Fibroblast of skin of right biceps (primary cell): ENCODE measurements around the gene CLK3.
"Not testable (repeated sequence)": the region's sequence is repeated elsewhere in the genome, so short reads cannot be mapped to it uniquely, and the experiment has no call there.

ENCODE experiments used
- DNase-seq: peaks from one replicate; pipeline ENCODE4 v3.0.0-alpha.2; 2013

The CLK3 gene

DNA sequence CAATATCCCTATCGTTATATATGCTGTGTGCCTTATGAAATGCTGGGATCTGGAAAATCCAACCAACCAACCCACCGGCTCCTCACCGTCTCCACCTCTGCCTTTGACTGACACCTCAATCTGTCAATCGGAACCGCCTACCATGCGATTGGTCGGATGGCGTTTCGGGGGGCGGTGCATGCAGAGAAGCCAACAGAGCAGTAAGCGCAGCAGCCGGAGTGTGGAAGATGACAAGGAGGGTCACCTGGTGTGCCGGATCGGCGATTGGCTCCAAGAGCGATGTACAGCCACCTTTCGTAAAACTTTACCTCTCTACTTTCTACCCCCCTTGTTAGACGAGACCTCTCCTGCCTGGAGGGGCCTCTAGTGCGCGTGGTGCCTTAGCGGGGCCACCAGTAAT is 6.3 kb downstream of the CLK3 start:
- no peak for DNase-seq

- no peak for DNase-seq
Measured at GRCh38 chr15:74622758-74623157, 7.1 kb downstream of the CLK3 start.

- DNase-seq, result no peak
Measured at GRCh38 chr15:74624020-74624602, 8.5 kb downstream of the CLK3 start.

DNA sequence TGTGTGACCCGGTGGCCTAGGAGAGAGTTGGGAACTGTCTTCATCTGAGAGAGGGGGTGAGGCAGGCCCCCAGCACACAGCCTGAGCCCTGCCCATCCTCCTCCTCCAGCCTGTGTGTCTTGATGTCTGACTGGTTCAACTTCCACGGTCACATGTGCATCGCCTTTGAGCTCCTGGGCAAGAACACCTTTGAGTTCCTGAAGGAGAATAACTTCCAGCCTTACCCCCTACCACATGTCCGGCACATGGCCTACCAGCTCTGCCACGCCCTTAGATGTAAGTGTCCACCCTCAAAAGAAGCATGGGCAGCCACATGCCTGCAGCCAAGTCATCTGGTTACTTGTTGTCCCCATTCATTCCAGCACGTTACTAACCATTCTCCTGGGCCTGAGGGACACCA is 10.1 kb downstream of the CLK3 start:
- DNase-seq, result no peak

DNA sequence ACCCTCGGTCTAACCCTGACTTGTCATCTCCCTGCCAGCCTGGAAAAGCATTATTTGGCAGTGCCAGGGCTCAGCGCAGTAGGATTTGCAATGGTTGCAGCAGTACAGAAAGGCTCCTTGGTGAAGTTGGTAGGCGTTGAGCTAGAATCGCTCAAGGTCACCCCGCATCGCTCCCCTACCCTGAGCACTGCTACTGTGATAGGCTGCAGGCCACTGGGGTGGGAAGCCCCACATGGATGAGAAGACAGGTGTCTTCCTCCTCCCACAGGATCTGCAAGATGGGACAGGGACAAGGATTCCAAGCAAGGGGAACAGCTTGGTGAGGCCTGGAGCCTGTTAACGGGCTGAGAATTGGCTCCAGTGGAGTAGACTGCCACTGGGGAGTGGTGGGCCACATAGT is 10.7 kb downstream of the CLK3 start:
- no peak for DNase-seq

GRCh38 chr15:74626752-74627692 is 11.4 kb downstream of the CLK3 start:
- DNase-seq, result no peak

DNA sequence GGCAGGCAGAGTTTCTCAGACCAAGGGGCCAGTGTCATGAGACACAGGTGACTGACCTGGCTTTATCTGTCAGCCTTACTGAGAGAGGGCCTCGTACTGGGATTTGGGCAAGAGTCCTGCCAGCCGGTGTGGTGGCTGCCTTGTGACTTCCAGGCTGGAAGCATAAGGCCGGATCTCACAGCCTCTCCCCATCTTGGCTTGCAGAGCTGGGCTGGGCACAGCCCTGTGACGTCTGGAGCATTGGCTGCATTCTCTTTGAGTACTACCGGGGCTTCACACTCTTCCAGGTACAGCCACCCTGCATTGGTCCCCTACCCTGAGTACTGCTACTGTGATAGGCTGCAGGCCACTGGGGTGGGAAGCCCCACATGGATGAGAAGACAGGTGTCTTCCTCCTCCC is 12.1 kb downstream of the CLK3 start:
- DNase-seq, result no peak

- DNase-seq, result no peak
Measured at GRCh38 chr15:74628199-74628598, 12.6 kb downstream of the CLK3 start.

DNA sequence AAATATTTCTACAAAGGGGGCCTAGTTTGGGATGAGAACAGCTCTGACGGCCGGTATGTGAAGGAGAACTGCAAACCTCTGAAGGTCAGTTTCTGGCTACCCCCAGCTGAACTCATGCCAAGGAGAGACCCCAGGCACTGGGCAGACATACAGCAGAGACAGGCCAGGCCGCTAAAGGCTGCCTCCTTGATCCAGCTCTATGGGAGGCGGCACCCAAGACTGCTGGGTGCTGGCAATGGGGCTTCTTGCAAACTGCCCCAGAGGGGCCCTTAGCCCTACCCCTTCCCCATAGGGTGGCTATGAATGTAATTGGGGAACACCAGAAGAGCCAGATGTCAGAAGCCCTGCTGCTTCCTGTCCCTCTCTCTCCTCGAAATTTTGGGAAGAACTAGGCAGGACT is 13.3 kb downstream of the CLK3 start:
- no peak for DNase-seq

DNA sequence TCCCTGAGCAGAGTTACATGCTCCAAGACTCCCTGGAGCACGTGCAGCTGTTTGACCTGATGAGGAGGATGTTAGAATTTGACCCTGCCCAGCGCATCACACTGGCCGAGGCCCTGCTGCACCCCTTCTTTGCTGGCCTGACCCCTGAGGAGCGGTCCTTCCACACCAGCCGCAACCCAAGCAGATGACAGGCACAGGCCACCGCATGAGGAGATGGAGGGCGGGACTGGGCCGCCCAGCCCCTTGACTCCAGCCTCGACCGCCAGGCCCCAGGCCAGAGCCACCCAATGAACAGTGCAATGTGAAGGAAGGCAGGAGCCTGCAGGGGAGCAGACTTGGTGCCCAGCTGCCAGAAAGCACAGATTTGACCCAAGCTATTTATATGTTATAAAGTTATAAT is 14.1 kb downstream of the CLK3 start:
- not testable (repeated sequence) for DNase-seq

DNA sequence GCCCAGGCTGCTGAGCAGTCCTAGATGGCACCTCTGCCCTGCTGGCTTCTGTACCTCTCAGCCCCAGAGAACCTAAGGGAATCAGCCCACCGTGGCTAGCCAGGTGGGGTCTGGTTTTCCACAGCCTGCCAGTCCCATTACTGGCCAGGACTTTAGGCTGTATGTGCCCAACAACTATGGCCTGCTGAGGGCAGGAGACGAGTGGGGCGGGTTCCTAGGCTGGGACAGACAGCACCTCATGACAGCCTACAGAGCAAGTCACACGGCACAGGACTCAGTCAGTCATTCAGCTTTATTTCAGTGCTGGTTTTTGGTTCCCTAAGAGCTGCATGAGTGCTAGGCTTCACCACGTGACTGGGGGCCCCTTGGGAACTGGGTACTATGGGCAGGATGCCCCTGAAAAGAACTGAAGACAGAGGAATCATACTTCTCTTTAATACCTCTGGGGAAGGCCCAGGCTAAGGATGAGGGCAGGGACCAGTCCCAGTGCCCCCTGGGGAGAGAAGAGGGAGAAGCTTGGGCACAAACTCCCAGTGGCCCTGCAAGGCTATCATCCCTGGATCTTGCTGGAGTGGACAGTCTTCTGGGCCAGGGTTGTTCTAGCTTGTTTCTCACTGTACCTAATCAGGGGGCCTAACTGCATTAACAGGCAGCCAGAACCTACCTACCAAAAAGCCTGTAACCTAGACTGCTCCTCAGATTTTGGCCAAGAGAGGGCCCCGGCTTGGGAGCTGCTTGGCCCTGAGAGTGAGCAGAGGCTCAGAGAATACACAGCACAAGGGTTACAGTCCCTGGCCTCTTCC is 14.8 kb downstream of the CLK3 start:
- no peak for DNase-seq

- DNase-seq, result no peak
Measured at GRCh38 chr15:74631087-74631385, 15.4 kb downstream of the CLK3 start.

DNA sequence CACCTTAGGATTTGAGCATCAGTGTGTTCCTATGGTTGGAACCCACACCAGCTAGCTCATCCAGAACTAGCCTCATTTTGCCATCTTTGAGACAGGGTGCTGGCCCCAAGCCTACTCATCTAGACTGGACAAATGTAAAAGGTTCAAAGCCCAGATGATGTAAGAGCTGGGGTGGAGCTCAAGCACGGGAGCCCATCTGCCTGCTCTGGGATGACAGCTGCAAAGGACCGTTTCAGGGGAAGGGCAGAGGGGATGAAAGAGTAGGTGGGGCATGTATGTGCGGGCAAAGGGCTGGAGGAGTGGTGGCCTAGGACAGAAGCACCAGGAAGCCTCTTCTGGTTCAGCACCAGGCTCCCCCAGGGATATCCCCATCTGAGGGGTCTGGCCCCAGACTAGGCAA is 15.8 kb downstream of the CLK3 start:
- DNase-seq, result no peak

DNA sequence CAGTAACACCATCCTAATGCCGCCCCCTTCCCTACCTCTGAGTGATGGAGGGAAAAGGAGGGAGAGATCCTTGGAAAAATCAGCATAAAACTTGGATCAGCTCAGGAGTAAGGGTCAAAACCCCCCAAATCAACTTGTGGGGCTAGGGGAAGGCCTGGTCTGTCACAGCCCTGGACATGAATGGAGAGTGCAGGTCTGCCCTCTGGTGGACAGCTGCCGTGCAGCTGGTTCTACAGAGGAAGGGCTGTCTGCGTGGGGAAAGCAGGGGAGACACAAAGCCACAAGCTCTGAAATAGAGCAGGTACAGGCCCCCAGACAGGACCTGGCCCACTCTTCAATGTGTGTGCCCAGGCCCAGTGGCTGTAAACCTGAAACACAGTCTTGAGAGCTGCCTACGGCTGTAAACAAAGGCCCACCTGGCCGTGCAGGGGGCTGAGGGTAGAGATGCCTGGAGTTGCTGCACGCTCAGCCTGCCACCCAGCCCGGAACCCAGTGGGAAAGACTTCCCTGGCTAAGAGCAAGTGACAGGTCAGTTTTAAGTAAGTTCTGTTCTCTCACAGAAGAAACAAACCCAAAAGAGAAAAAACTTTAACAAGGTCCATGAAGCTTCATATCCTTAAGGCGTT is 16.4 kb downstream of the CLK3 start:
- peak; percentile 36 for DNase-seq

GRCh38 chr15:74632601-74633000 is 17.0 kb downstream of the CLK3 start:
- no peak for DNase-seq

GRCh38 chr15:74633781-74634180 is 18.1 kb downstream of the CLK3 start:
- no peak for DNase-seq

DNA sequence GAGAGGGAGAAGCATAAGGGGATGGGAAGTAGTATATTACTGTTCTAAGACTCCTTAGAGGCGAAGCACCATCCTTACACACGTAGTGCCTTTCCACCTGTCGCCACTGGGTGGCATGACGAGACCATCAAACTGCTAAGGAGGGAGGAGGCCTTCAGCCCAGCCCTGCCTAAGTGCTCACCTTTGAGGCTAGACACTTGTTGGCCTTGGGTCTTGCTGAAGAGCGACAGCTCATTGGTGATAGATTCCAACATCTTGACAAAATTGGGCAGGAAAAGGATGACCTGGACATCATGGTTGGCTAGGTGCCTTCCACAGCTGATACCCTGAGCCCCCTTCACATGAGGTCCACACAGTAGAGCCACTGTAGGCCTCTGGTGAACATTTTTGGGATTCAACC is 19.6 kb downstream of the CLK3 start:
- DNase-seq, result peak; percentile 54

GRCh38 chr15:74636984-74637383 is 21.3 kb downstream of the CLK3 start:
- no peak for DNase-seq

DNA sequence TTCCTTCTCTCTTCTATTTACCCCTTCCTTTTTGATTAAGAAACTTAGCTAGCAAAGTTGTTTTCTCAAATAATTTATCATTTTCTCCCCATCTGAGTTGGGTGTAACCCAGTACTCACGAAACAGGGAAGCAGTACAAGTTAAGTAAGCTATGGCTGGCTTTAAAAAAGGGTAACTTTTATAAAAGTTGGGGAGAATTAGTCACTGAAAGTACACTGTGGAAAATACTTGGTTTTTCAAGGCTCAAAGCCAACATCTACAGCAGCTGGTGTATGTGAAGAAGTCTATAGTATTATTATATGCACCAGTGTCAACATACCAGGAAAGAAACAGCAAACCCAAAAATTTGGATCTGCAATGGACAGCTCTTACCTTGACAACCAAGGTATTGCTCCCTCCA is 25.5 kb downstream of the CLK3 start:
- DNase-seq, result no peak

DNA sequence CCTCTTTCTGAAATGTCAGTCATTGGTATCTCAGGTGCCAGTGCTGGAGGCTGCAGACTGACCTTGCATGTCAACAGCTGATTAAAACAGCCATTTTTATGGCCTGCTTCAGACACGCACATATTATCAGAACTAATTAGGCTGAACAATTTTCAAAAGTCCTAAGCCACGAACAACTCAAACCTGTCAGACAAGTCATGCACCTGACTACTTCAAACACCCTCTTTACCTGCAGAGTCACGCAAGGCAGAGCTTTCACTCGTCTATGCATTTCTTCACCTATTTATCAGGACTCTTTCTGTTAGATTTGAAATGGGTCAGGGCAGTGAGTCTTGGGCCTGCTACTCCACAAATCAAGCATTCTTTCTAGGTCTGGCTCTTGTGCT is 26.7 kb downstream of the CLK3 start:
- DNase-seq, result no peak

DNA sequence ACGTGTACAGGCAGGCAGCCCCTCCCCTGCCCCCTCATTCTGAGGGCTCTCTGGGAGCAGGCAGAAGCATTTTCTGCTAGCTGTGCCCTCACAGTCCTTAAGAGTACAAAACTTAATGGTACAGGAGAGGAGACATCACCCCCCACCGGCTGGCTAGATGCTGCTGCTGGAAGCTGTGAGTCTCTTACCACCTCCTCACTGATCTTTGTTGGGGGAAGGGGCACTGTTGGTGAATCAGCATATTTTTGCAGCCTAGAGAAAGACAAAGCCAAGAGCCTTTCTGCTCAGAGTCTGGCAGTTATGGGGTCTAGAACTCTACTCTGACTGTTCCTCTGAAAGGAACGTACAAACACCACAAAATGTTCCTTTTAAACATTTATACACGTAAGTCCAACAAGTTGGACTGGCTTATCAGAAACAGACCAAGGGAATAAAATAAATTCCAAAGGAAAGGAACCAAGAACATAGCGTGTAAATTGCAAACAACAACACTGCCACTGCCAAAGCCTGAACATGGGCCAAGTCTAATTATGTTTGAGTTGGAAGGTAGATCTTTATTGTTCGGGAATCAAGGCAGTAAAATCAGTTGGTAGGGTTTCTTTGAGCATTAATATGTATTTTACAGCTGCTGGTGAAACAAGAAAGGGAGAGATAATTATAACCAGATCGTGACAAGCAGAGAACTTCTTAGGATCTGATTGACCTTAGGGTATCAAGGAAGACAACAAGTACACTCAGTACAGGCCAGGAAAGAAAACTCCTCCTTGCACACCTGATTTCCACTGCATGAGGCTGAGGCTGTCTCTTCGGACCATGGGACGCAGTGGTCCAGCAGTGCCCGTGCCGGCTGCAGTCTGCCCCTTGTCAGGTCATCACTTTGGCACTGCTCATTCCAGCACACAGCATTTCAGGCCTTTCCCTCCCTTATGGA is 27.4 kb downstream of the CLK3 start:
- DNase-seq, result peak; percentile 80

DNA sequence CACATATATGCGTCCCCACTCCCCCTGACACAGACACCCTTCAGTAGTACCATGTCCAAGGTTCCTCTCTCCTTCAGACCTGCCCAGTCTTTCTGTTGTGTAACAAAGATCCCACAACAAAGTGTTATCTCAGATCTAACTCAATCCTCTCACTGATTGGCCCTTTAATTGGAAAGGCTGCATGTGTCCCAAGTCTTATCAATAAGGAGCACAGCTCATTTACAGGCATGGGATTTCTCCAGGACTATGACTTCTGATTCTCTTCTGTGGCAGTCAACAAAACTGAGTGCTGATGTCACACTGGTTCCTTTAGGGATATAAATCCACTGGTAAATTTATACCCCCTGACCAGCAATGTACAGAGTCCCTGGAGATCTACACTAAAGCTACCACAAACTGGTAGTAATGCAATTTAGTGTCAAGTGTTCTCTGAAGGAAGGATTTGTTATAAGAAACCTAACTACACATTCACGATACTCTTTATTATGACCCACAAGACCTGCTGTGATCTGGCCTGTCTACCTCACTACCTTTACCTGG is 28.1 kb downstream of the CLK3 start:
- no peak for DNase-seq
